SU-DHL-6 (cell line): Measurements from ENCODE around the gene SCN5A.

Experiments
- H2AFZ ChIP-seq: fragments of 200-600 bp; sonication (generic); 2 replicates; pipeline ENCODE4 v1.6.1; 2014; ENCODE audit warnings: low read depth, mild to moderate bottlenecking, moderate library complexity, mixed read lengths, antibody characterized with exemption, low read length; ENCODE audit not compliant: severe bottlenecking
- H3F3A ChIP-seq: fragments of 200-600 bp; shearing (Covaris generic); 2 replicates; pipeline ENCODE4 v1.6.0; 2016; ENCODE audit warnings: antibody characterized with exemption, mild to moderate bottlenecking; ENCODE audit not compliant: insufficient read depth
- H3K27ac ChIP-seq: fragments of 200-600 bp; sonication (generic); 2 replicates; pipeline ENCODE4 v1.5.1; 2016; ENCODE audit warnings: low read depth, mild to moderate bottlenecking, low read length, moderate library complexity, mixed read lengths
- H3K27me3 ChIP-seq: fragments of 200-600 bp; sonication (generic), shearing (Covaris generic); 2 replicates; pipeline ENCODE4 v1.6.0; 2014; ENCODE audit warnings: mild to moderate bottlenecking, low read length
- H3K36me3 ChIP-seq: fragments of 200-600 bp; sonication (generic); 2 replicates; pipeline ENCODE4 v1.6.1; 2014; ENCODE audit warnings: mild to moderate bottlenecking, low read length, mixed read lengths
- H3K4me2 ChIP-seq: fragments of 300-600, 200-600 bp; shearing (Covaris generic), sonication (generic); 2 replicates; pipeline ENCODE4 v1.6.0; 2014; ENCODE audit warnings: low read length, low read depth, mild to moderate bottlenecking; ENCODE audit not compliant: poor library complexity, severe bottlenecking
- H3K4me3 ChIP-seq: fragments of 200-600 bp; sonication (generic); 2 replicates; pipeline ENCODE4 v1.5.1; 2014; ENCODE audit warnings: antibody characterized with exemption, low read length, mild to moderate bottlenecking, mixed read lengths; ENCODE audit not compliant: insufficient read depth, poor library complexity, severe bottlenecking
- H3K79me2 ChIP-seq: fragments of 200-600 bp; sonication (generic); 2 replicates; pipeline ENCODE4 v1.6.1; 2014; ENCODE audit warnings: mild to moderate bottlenecking, low read length, moderate library complexity; ENCODE audit not compliant: insufficient read depth
- H3K9ac ChIP-seq: fragments of 200-600 bp; sonication (generic); 2 replicates; pipeline ENCODE4 v1.7.0; 2014; ENCODE audit warnings: mild to moderate bottlenecking, low read length
- H3K9me2 ChIP-seq: fragments of 200-600 bp; sonication (generic); replicated peaks from 2 replicates; pipeline ENCODE4 v1.6.1; 2014; ENCODE audit warnings: low read length; ENCODE audit not compliant: insufficient read depth
- H3K9me3 ChIP-seq: fragments of 200-600 bp; sonication (generic); 2 replicates; pipeline ENCODE4 v1.6.1; 2014; ENCODE audit warnings: low read length, mixed read lengths; ENCODE audit not compliant: insufficient read depth
- H4K20me1 ChIP-seq: fragments of 200-600 bp; sonication (generic); 2 replicates; pipeline ENCODE4 v1.6.1; 2014; ENCODE audit warnings: low read depth, mild to moderate bottlenecking, antibody characterized with exemption, low read length, moderate library complexity, mixed read lengths
- CTCF ChIP-seq: fragments of 200-600 bp; sonication (generic); IDR thresholded peaks from one replicate; pipeline ENCODE4 v1.5.1; 2017; ENCODE audit warnings: antibody characterized with exemption, mild to moderate bottlenecking, low read length, moderate library complexity; ENCODE audit not compliant: insufficient read depth, poor library complexity, severe bottlenecking
- EZH2phosphoT487 ChIP-seq: fragments of 200-600 bp; sonication (generic), shearing (Covaris generic); conservative IDR thresholded peaks from 2 replicates; pipeline ENCODE4 v1.6.1; 2018; ENCODE audit warnings: mild to moderate bottlenecking, antibody characterized with exemption, low read length, moderate library complexity, mixed read lengths

SCN5A gene

DNA sequence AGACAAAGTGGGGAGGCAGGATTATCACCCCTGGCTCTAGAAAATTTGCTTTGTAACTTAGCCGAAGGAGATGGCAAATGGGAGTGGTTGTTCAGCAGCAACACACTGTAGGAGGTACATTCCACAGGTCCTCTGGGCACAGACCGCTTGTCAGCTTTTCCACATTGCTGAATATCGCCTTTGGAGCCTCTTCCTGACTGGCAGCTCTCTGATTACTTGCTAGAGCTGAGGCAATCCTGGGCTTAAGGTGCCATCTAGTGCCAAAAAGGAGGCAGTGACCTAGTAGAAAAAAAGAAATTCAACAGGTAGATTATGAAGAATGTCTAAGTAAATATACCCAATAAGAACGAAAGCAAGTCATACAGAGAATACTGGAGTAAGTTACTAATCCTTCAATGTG, 13.1 kb upstream of the SCN5A start:
- H3K36me3 ChIP-seq: no peaks in the 10 kb centered on the region

DNA sequence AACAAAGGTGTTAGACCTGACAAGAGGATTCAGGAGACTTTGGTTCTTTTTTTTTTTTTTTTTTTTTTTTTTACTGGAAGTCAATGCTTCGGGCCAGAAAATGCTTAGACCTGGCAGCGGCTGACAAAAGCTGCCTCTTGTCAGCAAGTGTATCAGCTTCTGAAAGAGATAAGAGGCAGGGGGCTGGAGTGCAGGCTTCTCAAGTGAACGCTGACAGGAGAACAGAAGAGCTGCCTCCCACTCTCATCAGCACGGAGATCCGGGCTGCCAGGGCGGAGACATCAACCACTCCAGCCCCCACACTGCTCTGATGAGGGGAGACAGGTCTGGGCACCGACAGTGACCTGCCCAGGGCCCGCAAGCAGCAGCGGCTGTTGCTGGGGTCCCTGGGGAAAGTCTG, 9.4 kb upstream of the SCN5A start:
- Histone ChIP-seq H3K27me3 (no peaks in the 10 kb centered on the region), H3K9ac (no peak overlapping the region), H3K4me3 (no peak overlapping the region), H3K79me2 (no peaks in the 10 kb centered on the region), H3F3A (no peaks in the 10 kb centered on the region), H3K9me2 (no peaks in the 10 kb centered on the region), H2AFZ (no peak overlapping the region), H3K9me3 (no peaks in the 10 kb centered on the region), H3K36me3 (no peaks in the 10 kb centered on the region), H3K4me2 (no peak overlapping the region), H3K27ac (no peak overlapping the region), H4K20me1 (no peaks in the 10 kb centered on the region)
- TF ChIP-seq EZH2phosphoT487 (no peak), CTCF (no peak)

More for the DNA sequence above, 13.1 kb upstream of the SCN5A start:
- H3K9me2 ChIP-seq: no peaks in the 10 kb centered on the region
- no peak overlapping the region for H2AFZ ChIP-seq
- TF ChIP-seq CTCF (peak; percentile 28), EZH2phosphoT487 (no peak)
- no peak overlapping the region for H3K27ac ChIP-seq
- no peak overlapping the region for H3K9ac ChIP-seq
- H3K27me3 ChIP-seq: no peaks in the 10 kb centered on the region
- no peaks in the 10 kb centered on the region for H3K79me2 ChIP-seq
- no peaks in the 10 kb centered on the region for H4K20me1 ChIP-seq
- H3K4me3 ChIP-seq: no peak overlapping the region
- no peaks in the 10 kb centered on the region for H3K9me3 ChIP-seq
- no peak overlapping the region for H3K4me2 ChIP-seq
- H3F3A ChIP-seq: no peaks in the 10 kb centered on the region

- Histone ChIP-seq H3K27me3 (no peaks in the 10 kb centered on the region), H3K9ac (no peak overlapping the region), H3K4me3 (no peak overlapping the region), H3K79me2 (no peaks in the 10 kb centered on the region), H3K9me2 (no peaks in the 10 kb centered on the region), H3K4me2 (no peak overlapping the region), H3K27ac (no peak overlapping the region), H3K36me3 (no peaks in the 10 kb centered on the region), H3K9me3 (no peaks in the 10 kb centered on the region), H3F3A (no peaks in the 10 kb centered on the region), H4K20me1 (no peaks in the 10 kb centered on the region), H2AFZ (no peak overlapping the region)
- TF ChIP-seq EZH2phosphoT487 (no peak), CTCF (no peak)
Measured at GRCh38 chr3:38657369-38657768, 7.9 kb upstream of the SCN5A start.
